GM12892 (cell line): ENCODE data around the gene R3HDM1.

Experiments
- POLR2A ChIP-seq: IDR thresholded peaks from 2 replicates; pipeline ENCODE4 v1.6.1; 2011; ENCODE audit warnings: low read depth, low read length, control low read depth
- POLR2AphosphoS5 ChIP-seq: IDR thresholded peaks from 2 replicates; pipeline ENCODE4 v1.6.1; 2011; ENCODE audit warnings: low read depth, low read length, control low read depth
- TAF1 ChIP-seq: IDR thresholded peaks from 2 replicates; pipeline ENCODE4 v1.6.1; 2011; ENCODE audit warnings: low read depth, mild to moderate bottlenecking, control low read depth, low read length, borderline replicate concordance

GRCh38 chr2:135630488-135630887 lies 99.2 kb downstream of the R3HDM1 start:
- TF ChIP-seq POLR2A = no peak
- no peak for TF ChIP-seq POLR2AphosphoS5
- no peak for TF ChIP-seq TAF1
